HFF-Myc (cell line): ENCODE measurements around the gene RASGRF1.

Experiments
- DNase-seq: peaks from one replicate; pipeline ENCODE4 v3.0.0-alpha.2; 2011; ENCODE audit warnings: low read depth; ENCODE audit errors: extremely low read depth
- H3K4me3 ChIP-seq: replicated peaks from 2 replicates; pipeline ENCODE4 v1.5.1; 2011; ENCODE audit warnings: low read depth, mild to moderate bottlenecking, control low read depth, low read length
- TF ChIP-seq, protein P1 (sequence below): IDR thresholded peaks from 2 replicates; pipeline ENCODE4 v1.5.1; 2012; ENCODE audit warnings: mild to moderate bottlenecking, low read depth, low read length, control low read depth; ENCODE audit errors: missing control alignments

RASGRF1 gene

GRCh38 chr15:78937132-78937739, 153.3 kb downstream of the RASGRF1 start:
- H3K4me3 ChIP-seq: no peak overlapping the region
- DNase-seq: no peak
- TF ChIP-seq, protein P1, sequence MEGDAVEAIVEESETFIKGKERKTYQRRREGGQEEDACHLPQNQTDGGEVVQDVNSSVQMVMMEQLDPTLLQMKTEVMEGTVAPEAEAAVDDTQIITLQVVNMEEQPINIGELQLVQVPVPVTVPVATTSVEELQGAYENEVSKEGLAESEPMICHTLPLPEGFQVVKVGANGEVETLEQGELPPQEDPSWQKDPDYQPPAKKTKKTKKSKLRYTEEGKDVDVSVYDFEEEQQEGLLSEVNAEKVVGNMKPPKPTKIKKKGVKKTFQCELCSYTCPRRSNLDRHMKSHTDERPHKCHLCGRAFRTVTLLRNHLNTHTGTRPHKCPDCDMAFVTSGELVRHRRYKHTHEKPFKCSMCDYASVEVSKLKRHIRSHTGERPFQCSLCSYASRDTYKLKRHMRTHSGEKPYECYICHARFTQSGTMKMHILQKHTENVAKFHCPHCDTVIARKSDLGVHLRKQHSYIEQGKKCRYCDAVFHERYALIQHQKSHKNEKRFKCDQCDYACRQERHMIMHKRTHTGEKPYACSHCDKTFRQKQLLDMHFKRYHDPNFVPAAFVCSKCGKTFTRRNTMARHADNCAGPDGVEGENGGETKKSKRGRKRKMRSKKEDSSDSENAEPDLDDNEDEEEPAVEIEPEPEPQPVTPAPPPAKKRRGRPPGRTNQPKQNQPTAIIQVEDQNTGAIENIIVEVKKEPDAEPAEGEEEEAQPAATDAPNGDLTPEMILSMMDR: no peak

DNA sequence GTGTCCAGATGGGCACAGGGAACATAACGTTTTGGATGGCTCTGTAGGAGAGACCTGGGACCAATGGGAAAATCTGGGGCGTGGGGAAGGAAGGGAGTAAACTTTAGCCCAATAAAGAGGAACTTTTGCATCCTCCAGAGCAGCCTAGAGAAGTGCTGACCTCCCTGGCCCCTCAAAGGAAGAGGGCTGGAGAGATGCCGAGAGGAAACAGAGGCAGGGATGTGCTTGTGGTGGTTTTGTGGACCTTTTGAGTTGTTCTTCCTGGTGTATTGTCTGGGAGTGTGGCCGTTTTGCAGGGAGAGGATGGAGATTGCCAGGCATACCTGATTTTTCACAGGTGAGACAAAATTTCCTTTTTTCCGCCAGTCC, 155.9 kb downstream of the RASGRF1 start:
- no peak for DNase-seq
- TF ChIP-seq, protein P1: no peak
- H3K4me3 ChIP-seq: no peak overlapping the region

DNA sequence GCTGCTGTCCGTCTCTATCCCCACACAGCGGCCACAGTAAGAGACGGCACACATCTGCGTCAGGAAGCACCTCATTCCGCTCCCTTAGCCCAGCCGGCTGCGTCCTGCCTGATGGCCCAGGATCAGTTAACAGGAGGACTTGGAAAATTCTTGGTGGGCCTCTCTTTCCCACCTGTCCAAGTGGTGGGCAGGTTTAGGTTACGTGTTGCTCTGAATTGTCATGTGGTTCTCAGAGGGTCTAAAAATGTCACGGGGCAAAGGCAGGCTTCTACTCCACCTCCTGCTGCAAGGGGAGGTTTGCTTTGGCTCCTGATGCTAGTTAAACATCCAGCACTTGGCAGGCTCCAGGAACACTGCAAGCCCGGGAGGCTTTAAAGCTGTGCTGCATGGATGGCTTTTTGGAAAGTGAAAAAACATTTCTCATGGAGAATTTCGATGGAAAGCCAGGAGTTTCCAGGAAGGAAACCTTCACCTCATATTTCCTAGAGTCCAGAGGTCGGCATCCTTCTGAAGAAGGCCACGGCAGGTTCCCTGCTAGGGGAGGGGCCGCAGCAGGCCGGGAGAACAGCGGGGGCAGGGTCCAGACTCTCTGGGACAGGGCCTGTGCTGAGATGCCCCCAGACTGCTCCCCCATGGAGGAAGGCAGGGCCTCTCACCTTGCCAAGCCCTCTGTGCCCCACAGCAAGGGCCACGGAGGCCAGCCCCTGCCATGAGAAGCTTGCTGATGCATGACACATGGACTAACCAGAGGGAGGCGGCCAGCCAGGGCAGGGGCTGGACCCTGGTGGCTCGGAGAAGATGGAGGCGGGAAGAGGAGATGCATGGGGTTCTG, 156.5 kb downstream of the RASGRF1 start:
- no peak overlapping the region for H3K4me3 ChIP-seq
- TF ChIP-seq, protein P1: no peak
- DNase-seq: no peak

DNA sequence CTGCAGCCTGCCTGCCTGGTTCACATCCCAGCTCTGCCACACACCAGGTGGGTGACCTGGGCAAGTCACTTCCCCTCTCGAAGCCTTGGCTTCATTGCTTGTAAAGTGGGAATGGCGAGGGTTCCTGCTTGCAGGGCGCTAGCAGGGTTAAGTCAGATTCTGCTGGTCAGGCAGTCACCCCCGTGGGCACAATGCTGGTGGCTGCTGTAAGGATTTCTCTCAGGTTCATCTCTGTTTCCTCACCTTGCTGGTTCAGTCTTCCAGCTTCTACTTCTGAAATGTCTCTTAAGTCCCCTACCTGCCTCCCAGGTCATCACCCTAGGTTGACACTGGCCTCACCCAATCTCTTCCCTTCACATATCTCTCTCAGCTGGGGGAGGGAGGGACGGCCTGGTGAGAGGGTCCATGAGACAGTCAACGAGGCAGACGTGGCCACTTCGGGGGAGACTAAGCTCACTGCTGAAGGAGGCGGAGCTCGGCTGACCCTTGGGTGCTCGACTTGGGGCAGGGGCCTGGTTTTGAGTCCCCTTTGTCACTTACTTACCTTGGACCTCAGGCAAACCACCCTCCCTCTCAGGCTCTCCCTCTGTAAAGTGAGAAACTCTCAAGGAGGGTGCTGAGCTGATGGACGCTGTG, 157.3 kb downstream of the RASGRF1 start:
- no peak overlapping the region for H3K4me3 ChIP-seq
- TF ChIP-seq, protein P1: no peak
- no peak for DNase-seq

DNA sequence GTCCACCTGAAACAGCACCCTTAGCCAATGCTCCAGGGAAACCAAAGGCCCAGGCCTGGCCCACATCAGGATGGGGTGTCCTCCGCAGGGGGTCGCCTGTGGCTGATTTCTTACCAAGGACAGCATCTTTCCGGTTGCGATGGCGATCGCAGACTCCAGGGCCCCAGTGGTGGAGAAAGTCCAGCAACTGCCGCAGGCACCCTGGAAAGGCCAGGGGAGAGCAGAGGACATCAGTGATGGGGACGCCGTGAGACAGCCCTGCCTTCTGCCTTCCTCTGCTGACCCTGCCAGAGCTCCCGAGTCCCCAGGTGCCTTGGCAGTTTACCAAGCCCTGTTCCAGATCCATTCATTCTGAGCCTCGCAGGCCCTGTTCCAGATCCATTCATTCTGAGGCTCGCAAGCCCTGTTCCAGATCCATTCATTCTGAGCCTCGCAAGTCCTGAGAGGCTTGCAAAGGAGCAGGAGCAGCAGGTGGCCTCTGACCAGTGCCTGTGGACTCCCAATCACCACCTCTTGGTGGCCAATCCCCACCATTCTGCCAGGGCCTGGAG, 158.2 kb downstream of the RASGRF1 start:
- no peak for DNase-seq
- TF ChIP-seq, protein P1: no peak
- no peak overlapping the region for H3K4me3 ChIP-seq

DNA sequence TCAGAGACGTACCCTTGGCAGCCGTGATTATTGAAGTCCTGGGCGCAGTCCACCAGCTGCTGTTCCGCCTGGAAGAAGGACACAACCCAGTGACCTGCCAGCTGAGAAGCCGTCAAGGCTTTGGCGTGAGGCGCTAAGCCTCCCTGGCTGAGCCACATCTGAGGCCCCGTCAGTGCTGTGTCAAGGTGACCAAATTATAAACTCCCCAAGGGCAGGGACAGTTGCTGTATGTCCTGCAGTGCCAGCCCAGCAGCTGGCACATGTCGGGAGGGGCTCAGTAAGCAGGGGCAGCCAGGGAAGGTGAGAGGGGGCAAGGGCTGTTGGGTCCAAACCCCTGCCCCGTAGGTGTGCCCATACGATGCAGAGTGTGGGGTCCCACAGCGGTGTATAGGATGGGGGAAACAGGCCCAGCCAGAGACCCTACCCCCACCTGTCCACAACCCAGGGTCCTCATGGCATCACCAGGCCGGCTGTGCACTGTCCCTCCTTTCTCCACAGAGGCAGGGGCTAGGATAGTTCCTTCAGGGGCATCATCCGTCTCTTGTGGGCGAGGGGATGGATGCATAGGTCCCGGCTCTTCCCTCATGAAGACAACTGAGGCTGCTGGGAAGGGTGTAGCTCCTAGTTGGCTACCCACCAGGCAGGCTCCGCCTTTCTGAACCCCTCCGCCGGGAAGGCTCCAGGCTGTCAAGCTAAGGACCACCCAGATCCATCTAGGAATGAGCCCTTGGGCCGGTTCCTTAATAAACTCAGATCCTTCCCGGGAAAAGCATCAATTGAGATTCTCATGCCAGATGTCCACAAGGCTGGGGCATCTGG, 158.9 kb downstream of the RASGRF1 start:
- TF ChIP-seq, protein P1: no peak
- no peak overlapping the region for H3K4me3 ChIP-seq
- DNase-seq: no peak
